SK-N-SH (cell line): Measurements from ENCODE around the gene ACAP1. TPM values are rescaled to one million over a fixed set of nuclear protein-coding genes. Genes with fewer than 3 reads are reported as not detected.
A peak's percentile ranks its signal among the peaks of the same experiment; 100 is the strongest.

Experiments used
- CTCF ChIA-PET: fragments of 300-600, 350-600 bp; formaldehyde crosslinking; extraction: SDS; loops from one replicate; lab custom pipeline; 2021; lab: Yijun Ruan, JAX
- POLR2A ChIA-PET: fragments of 350-600 bp; sonication (Branson Sonifier 250); formaldehyde crosslinking; extraction: SDS; loops from one replicate; lab custom pipeline; 2020; ENCODE audit warnings: antibody characterized with exemption, inconsistent platforms; lab: Yijun Ruan, JAX
- DNase-seq: peaks from one replicate; pipeline ENCODE4 v3.0.0; 2012
- H2AFZ ChIP-seq: fragments of 200-600 bp; sonication (generic); 2 replicates; pipeline ENCODE4 v1.8.1; 2016; ENCODE audit warnings: antibody characterized with exemption, mild to moderate bottlenecking, low read depth
- H3F3A ChIP-seq: fragments of 200-600 bp; sonication (generic); replicated peaks from 2 replicates; pipeline ENCODE3; 2016; ENCODE audit warnings: antibody characterized with exemption, mild to moderate bottlenecking; ENCODE audit not compliant: insufficient read depth
- H3K27ac ChIP-seq, 2 experiments: fragments of 200-500 bp in 1 of 2; fragments of 200-600 bp in 1 of 2; sonication (Bioruptor generic) in 1 of 2; sonication (generic), shearing (Covaris generic) in 1 of 2; 2 replicates each; pipeline versions ENCODE4 v1.5.1 to v1.6.1; 2014 to 2016; ENCODE audit warnings: low read depth in 2 of 2, inconsistent platforms in 1 of 2, low read length in 1 of 2, mild to moderate bottlenecking in 1 of 2, mixed read lengths in 1 of 2
- H3K27me3 ChIP-seq: fragments of 200-600 bp; sonication (generic), shearing (Covaris generic); 2 replicates; pipeline ENCODE4 v1.6.1; 2016; ENCODE audit warnings: mixed run types; ENCODE audit not compliant: insufficient read depth
- H3K36me3 ChIP-seq, 2 experiments: fragments of 200-500 bp in 1 of 2; fragments of 200-600 bp in 1 of 2; sonication (Bioruptor generic) in 1 of 2; sonication (generic) in 1 of 2; replicated peaks in 1 of 2; 2 replicates each; pipeline versions ENCODE3 to v1.5.1; 2014 to 2016; ENCODE audit warnings: low read length in 1 of 2, mild to moderate bottlenecking in 1 of 2; ENCODE audit not compliant: insufficient read depth in 2 of 2, control insufficient read depth in 1 of 2
- H3K4me1 ChIP-seq, 2 experiments: fragments of 200-500 bp in 1 of 2; fragments of 200-600 bp in 1 of 2; sonication (Bioruptor generic) in 1 of 2; sonication (generic), shearing (Covaris generic) in 1 of 2; 2 replicates each; pipeline versions ENCODE4 v1.5.1 to v1.6.1; 2014 to 2016; ENCODE audit warnings: low read depth in 1 of 2, low read length in 1 of 2, mixed run types in 1 of 2; ENCODE audit not compliant: insufficient read depth in 2 of 2, control insufficient read depth in 1 of 2
- H3K4me2 ChIP-seq: fragments of 200-600 bp; sonication (generic), shearing (Covaris generic); 2 replicates; pipeline ENCODE4 v1.6.1; 2017; ENCODE audit warnings: mixed run types
- H3K4me3 ChIP-seq, 2 experiments: fragments of 200-500 bp in 1 of 2; fragments of 200-600 bp in 1 of 2; sonication (Bioruptor generic) in 1 of 2; sonication (generic), shearing (Covaris generic) in 1 of 2; 2 replicates each; pipeline versions ENCODE4 v1.5.1 to v1.8.1; 2014 to 2016; ENCODE audit warnings: low read depth in 2 of 2, inconsistent platforms in 1 of 2, low read length in 1 of 2, mild to moderate bottlenecking in 1 of 2, mixed read lengths in 1 of 2, moderate library complexity in 1 of 2
- H3K79me2 ChIP-seq: fragments of 200-600 bp; sonication (generic); 2 replicates; pipeline ENCODE4 v1.8.1; 2017; ENCODE audit warnings: mild to moderate bottlenecking; ENCODE audit not compliant: insufficient read depth
- H3K9ac ChIP-seq: fragments of 200-600 bp; sonication (generic); 2 replicates; pipeline ENCODE4 v1.6.1; 2017; ENCODE audit warnings: mixed run types
- H3K9me2 ChIP-seq: fragments of 200-600 bp; sonication (generic); 2 replicates; pipeline ENCODE4 v1.6.1; 2017; ENCODE audit warnings: mixed run types
- H3K9me3 ChIP-seq: fragments of 200-600 bp; sonication (generic); 2 replicates; pipeline ENCODE4 v1.6.1; 2017; ENCODE audit warnings: mixed run types, mild to moderate bottlenecking, moderate library complexity
- H4K20me1 ChIP-seq: fragments of 200-600 bp; sonication (generic); 2 replicates; pipeline ENCODE4 v1.6.1; 2017; ENCODE audit warnings: mild to moderate bottlenecking, mixed run types; ENCODE audit not compliant: insufficient read depth
- CHD2 ChIP-seq: fragments of 150-350 bp; IDR thresholded peaks from 2 replicates; pipeline ENCODE4 v1.6.1; 2018; ENCODE audit warnings: low read length; ENCODE audit not compliant: partially characterized antibody
- ELF1 ChIP-seq: IDR thresholded peaks from 2 replicates; pipeline ENCODE4 v1.4.0; 2012
- EP300 ChIP-seq, 2 experiments: IDR thresholded peaks; 2 replicates each; pipeline versions ENCODE4 v1.4.0 to v1.6.1; 2012; ENCODE audit warnings: borderline replicate concordance in 1 of 2, low read depth in 1 of 2, low read length in 1 of 2
- FOXJ3 ChIP-seq: sonication (generic); formaldehyde crosslinking; IDR thresholded peaks from 2 replicates; pipeline ENCODE4 v1.5.1; 2020; ENCODE audit warnings: mild to moderate bottlenecking, missing genetic modification reagents
- GABPA ChIP-seq: IDR thresholded peaks from 2 replicates; pipeline ENCODE4 v1.4.0; 2012; ENCODE audit warnings: low read depth, mild to moderate bottlenecking
- MXI1 ChIP-seq: IDR thresholded peaks from 2 replicates; pipeline ENCODE4 v1.6.1; 2012; ENCODE audit warnings: mild to moderate bottlenecking, low read depth, low read length, improper control_type of control experiment
- NRF1 ChIP-seq: IDR thresholded peaks from 2 replicates; pipeline ENCODE4 v1.6.1; 2012; ENCODE audit warnings: low read depth, mild to moderate bottlenecking, low read length
- POLR2AphosphoS5 ChIP-seq: IDR thresholded peaks from 2 replicates; pipeline ENCODE4 v1.6.1; 2012; ENCODE audit warnings: low read depth, low read length
- RCOR1 ChIP-seq: fragments of 150-350 bp; IDR thresholded peaks from 2 replicates; pipeline ENCODE4 v1.6.1; 2017; ENCODE audit warnings: antibody characterized with exemption, low read length
- SIN3A ChIP-seq: IDR thresholded peaks from 2 replicates; pipeline ENCODE4 v1.6.1; 2012; ENCODE audit warnings: low read depth, mild to moderate bottlenecking, low read length, moderate library complexity, borderline replicate concordance
- TAF1 ChIP-seq: IDR thresholded peaks from 2 replicates; pipeline ENCODE4 v1.6.1; 2012; ENCODE audit warnings: low read depth, mild to moderate bottlenecking, low read length, moderate library complexity, borderline replicate concordance
- WGBS: methylation state at CpG from one replicate; pipeline ENCODE4 v1.1.6; 2017; ENCODE audit warnings: low lambda C conversion rate; 5-methylcytosine and 5-hydroxymethylcytosine counted together
- polyA plus RNA-seq, 3 experiments: library from polyadenylated mRNA; depleted of rRNA; stranded (reverse); fragments of >200 nt; gene quantifications; 2 replicates each; pipeline ENCODE4 v1.2.3, GENCODE V29; 2012
- TF ChIP-seq, protein P1 (sequence below): fragments of 200-600 bp; sonication (generic); IDR thresholded peaks from 2 replicates; pipeline ENCODE4 v1.6.1; 2017; ENCODE audit warnings: antibody characterized with exemption, mild to moderate bottlenecking, moderate library complexity
- TF ChIP-seq, protein P2 (sequence below): IDR thresholded peaks from 2 replicates; pipeline ENCODE4 v1.4.0; 2012; ENCODE audit warnings: low read depth, borderline replicate concordance
- TF ChIP-seq, protein P3 (sequence below): fragments of 150-350 bp; IDR thresholded peaks from 2 replicates; pipeline ENCODE4 v1.6.1; 2017; ENCODE audit warnings: antibody characterized with exemption, low read length, low read depth, borderline replicate concordance
- TF ChIP-seq, protein P4 (sequence below): IDR thresholded peaks from 2 replicates; pipeline ENCODE4 v1.4.0; 2012; ENCODE audit warnings: low read depth
- TF ChIP-seq, protein P5 (sequence below): IDR thresholded peaks from 2 replicates; pipeline ENCODE4 v1.4.0; 2012; ENCODE audit warnings: low read depth, borderline replicate concordance
- TF ChIP-seq, protein P6 (sequence below): IDR thresholded peaks from 2 replicates; pipeline ENCODE4 v1.6.1; 2012; ENCODE audit warnings: mild to moderate bottlenecking, low read depth, low read length, moderate library complexity

Gene ACAP1
- polyA plus RNA-seq, 1 of the 3 experiments (the other 2 are of a cell fraction): 0.71 TPM

DNA sequence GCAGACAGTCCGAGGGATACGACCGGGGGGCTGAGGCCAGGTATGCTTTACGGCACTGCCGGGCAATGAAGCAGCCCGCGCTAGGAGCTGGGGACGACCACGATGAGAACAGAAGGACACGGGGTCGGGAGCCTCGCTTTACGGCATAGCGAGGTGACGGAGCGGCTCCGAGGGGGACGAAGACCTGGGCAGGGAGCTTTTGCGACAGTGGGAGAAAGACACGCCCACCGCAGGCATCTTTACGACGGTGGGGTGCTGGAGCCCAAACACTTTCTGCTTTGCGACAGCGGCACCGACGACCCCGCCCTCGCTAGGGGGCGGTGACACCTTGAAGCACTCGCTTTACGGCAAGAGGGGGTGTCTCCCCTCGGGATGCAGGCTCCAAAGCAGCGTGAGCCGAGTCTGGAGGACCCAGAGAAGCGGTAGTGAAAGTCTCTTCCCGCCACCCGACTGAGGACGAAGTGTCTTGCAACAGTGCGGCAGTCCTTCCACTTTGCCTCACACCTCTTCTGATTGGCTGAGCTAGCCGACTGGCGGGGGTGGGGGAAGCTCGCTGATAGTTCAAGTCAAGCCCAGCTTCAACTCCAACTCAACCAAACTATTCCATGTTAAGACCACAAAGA, 6.8 kb upstream of the ACAP1 start:
- WGBS: 0% methylated on average over 8 of the region's 43 CpGs
- CTCF ChIA-PET: interaction anchor here (0.8 to 2.3 kb wide), 11 partner anchors 11 to 284 kb away, joined by 3 to 8 read pairs (median 4); partner anchors contain the start of genes KCTD11 and TMEM95
- TF ChIP-seq MXI1: peak; percentile 87
- TF ChIP-seq POLR2AphosphoS5: peak; percentile 85
- TF ChIP-seq GABPA: peak; percentile 47; the same call in 1 of the 2 replicates
- TF ChIP-seq, protein P1, sequence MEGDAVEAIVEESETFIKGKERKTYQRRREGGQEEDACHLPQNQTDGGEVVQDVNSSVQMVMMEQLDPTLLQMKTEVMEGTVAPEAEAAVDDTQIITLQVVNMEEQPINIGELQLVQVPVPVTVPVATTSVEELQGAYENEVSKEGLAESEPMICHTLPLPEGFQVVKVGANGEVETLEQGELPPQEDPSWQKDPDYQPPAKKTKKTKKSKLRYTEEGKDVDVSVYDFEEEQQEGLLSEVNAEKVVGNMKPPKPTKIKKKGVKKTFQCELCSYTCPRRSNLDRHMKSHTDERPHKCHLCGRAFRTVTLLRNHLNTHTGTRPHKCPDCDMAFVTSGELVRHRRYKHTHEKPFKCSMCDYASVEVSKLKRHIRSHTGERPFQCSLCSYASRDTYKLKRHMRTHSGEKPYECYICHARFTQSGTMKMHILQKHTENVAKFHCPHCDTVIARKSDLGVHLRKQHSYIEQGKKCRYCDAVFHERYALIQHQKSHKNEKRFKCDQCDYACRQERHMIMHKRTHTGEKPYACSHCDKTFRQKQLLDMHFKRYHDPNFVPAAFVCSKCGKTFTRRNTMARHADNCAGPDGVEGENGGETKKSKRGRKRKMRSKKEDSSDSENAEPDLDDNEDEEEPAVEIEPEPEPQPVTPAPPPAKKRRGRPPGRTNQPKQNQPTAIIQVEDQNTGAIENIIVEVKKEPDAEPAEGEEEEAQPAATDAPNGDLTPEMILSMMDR: 0 out of 2 replicates have a peak, but pooled peaks have one; percentile 9
- TF ChIP-seq, protein P2, sequence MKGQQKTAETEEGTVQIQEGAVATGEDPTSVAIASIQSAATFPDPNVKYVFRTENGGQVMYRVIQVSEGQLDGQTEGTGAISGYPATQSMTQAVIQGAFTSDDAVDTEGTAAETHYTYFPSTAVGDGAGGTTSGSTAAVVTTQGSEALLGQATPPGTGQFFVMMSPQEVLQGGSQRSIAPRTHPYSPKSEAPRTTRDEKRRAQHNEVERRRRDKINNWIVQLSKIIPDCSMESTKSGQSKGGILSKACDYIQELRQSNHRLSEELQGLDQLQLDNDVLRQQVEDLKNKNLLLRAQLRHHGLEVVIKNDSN: no peak
- TF ChIP-seq, protein P3, sequence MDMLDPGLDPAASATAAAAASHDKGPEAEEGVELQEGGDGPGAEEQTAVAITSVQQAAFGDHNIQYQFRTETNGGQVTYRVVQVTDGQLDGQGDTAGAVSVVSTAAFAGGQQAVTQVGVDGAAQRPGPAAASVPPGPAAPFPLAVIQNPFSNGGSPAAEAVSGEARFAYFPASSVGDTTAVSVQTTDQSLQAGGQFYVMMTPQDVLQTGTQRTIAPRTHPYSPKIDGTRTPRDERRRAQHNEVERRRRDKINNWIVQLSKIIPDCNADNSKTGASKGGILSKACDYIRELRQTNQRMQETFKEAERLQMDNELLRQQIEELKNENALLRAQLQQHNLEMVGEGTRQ: no peak
- TF ChIP-seq CHD2: peak; percentile 73
- TF ChIP-seq EP300 (IDR thresholded peaks at IDR 0.05; ENCODE audit: borderline replicate concordance in 1 of 2, low read depth in 1 of 2, low read length in 1 of 2): no peak
- no peak for TF ChIP-seq ELF1
- TF ChIP-seq, protein P4, sequence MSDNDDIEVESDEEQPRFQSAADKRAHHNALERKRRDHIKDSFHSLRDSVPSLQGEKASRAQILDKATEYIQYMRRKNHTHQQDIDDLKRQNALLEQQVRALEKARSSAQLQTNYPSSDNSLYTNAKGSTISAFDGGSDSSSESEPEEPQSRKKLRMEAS: peak; percentile 49; the same call in 1 of the 2 replicates
- TF ChIP-seq, protein P5, sequence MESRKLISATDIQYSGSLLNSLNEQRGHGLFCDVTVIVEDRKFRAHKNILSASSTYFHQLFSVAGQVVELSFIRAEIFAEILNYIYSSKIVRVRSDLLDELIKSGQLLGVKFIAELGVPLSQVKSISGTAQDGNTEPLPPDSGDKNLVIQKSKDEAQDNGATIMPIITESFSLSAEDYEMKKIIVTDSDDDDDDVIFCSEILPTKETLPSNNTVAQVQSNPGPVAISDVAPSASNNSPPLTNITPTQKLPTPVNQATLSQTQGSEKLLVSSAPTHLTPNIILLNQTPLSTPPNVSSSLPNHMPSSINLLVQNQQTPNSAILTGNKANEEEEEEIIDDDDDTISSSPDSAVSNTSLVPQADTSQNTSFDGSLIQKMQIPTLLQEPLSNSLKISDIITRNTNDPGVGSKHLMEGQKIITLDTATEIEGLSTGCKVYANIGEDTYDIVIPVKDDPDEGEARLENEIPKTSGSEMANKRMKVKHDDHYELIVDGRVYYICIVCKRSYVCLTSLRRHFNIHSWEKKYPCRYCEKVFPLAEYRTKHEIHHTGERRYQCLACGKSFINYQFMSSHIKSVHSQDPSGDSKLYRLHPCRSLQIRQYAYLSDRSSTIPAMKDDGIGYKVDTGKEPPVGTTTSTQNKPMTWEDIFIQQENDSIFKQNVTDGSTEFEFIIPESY: peak; percentile 76; the same call in 1 of the 2 replicates
- TF ChIP-seq SIN3A: peak; percentile 35; the same call in 1 of the 2 replicates
- no peak for TF ChIP-seq FOXJ3 (CRISPR knock-in tag)
- TF ChIP-seq, protein P6, sequence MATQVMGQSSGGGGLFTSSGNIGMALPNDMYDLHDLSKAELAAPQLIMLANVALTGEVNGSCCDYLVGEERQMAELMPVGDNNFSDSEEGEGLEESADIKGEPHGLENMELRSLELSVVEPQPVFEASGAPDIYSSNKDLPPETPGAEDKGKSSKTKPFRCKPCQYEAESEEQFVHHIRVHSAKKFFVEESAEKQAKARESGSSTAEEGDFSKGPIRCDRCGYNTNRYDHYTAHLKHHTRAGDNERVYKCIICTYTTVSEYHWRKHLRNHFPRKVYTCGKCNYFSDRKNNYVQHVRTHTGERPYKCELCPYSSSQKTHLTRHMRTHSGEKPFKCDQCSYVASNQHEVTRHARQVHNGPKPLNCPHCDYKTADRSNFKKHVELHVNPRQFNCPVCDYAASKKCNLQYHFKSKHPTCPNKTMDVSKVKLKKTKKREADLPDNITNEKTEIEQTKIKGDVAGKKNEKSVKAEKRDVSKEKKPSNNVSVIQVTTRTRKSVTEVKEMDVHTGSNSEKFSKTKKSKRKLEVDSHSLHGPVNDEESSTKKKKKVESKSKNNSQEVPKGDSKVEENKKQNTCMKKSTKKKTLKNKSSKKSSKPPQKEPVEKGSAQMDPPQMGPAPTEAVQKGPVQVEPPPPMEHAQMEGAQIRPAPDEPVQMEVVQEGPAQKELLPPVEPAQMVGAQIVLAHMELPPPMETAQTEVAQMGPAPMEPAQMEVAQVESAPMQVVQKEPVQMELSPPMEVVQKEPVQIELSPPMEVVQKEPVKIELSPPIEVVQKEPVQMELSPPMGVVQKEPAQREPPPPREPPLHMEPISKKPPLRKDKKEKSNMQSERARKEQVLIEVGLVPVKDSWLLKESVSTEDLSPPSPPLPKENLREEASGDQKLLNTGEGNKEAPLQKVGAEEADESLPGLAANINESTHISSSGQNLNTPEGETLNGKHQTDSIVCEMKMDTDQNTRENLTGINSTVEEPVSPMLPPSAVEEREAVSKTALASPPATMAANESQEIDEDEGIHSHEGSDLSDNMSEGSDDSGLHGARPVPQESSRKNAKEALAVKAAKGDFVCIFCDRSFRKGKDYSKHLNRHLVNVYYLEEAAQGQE: no peak
- TF ChIP-seq TAF1: peak; percentile 55
- peak; percentile 26; the same call in 1 of the 2 replicates for TF ChIP-seq RCOR1
- peak; percentile 30; the same call in 1 of the 2 replicates for TF ChIP-seq NRF1

More for the DNA sequence above, 6.8 kb upstream of the ACAP1 start:
- peaks cover 3 to 13% of the 10 kb centered on the region in 2 experiments; a peak in 2 of 4 replicates for H3K4me1 ChIP-seq
- peak overlapping the region; percentile 69 to 93 for H3K4me3 ChIP-seq
- H3K9ac ChIP-seq: peak overlapping the region; percentile 65
- peak overlapping the region; percentile 75 for H2AFZ ChIP-seq
- H3K27me3 ChIP-seq: no peaks in the 10 kb centered on the region; the same call in 1 of the 2 replicates
- peaks cover 17% of the 10 kb centered on the region; the same call in 1 of the 2 replicates for H3K79me2 ChIP-seq
- peak overlapping the region; percentile 79 to 92 for H3K27ac ChIP-seq
- POLR2A ChIA-PET: interaction anchor here (0.6 to 2.3 kb wide), 15 partner anchors 9 to 358 kb away, joined by 3 to 11 read pairs (median 4); partner anchors contain the start of genes ACADVL, DLG4, DVL2 and GPS2
- peaks cover 0 to 20% of the 10 kb centered on the region in 2 experiments for H3K36me3 ChIP-seq
- no peaks in the 10 kb centered on the region for H3K9me3 ChIP-seq
- no peaks in the 10 kb centered on the region for H3K9me2 ChIP-seq
- H3K4me2 ChIP-seq: peak overlapping the region; percentile 86
- peak; percentile 97 for DNase-seq
- no peaks in the 10 kb centered on the region for H3F3A ChIP-seq
- H4K20me1 ChIP-seq: no peaks in the 10 kb centered on the region
